AML-193 (cell line): ENCODE data around the gene PRUNE2.
A peak's percentile ranks its signal among the peaks of the same experiment; 100 is the strongest.

Experiments
- DNase-seq, 2 experiments: peaks; one replicate each; lab custom pipeline; 2025; lab: John Stamatoyannopoulos, UW

Gene PRUNE2

DNA sequence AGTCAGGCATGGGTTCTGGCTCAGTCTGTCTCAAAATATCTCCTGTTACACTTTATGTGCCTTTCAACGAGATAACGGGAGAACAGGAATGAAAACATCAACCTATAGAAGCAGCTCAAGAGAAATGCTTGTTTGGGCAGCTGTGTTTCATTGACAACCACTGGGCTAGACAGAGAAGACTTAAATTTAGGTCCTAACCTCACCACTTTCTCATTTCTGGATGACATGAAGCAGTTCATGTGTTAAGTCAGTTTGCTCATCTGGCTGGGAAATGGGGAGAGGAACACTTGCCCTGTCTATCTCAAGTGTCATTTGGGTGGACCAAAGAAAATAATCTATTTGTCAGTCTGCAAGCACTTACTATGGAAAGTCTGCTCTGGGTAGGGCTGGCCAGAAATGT lies 208.4 kb downstream of the PRUNE2 start:
- no peak for DNase-seq

GRCh38 chr9:76697081-76697480 lies 208.8 kb downstream of the PRUNE2 start:
- DNase-seq: no peak

GRCh38 chr9:76693912-76694311 lies 212.0 kb downstream of the PRUNE2 start:
- DNase-seq: no peak

DNA sequence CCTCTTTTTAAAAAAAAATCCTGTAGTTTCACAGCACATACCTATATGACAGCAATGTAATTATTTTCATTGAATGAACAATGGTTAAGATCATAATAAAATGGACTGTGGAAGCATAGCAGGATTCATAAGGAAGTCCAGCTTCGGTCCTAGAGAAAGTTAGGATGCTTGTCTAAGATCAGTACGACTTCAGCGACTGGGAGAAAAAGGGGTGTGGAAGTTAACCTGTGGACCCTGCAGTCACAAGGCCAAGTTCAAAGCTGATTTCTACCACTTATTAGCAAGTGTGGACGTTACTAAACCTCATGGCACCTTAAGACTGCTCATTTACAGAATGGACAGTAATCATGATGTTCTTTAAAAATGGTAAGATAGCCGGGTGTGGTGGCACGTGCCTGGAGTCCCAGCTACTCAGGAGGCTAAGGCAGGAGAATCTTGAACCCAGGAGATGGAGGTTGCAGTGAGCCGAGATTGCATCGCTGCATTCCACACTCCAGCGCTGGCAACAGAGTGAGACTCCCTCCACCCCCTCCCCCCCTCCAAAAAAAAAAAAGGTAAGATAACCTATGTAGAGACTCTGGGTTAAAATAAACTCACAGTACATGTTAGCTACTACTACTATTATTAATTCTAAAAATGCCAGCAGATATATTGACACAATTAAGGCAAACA lies 213.3 kb downstream of the PRUNE2 start:
- no peak for DNase-seq

- DNase-seq: peak; percentile 11
Observed at GRCh38 chr9:76691517-76692313, 214.2 kb downstream of the PRUNE2 start.

DNA sequence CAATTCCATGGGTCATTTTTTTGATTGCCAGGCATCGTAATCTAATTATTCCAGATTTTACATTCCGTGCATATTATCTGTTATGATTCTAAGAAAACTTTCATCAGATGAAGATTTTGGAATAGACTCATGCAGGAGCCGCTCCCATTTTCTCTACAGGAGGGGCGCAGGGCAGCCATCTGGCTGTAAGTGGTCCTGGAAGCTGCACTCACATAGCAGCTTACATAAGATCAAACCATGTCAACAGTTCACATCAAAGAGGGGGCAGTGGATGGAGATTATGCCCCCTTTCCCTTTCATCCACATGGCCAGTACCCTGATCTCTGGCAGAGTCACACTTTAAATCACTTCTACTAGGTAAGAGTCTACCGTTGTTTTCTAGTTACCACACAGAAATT lies 214.9 kb downstream of the PRUNE2 start:
- DNase-seq: no peak

GRCh38 chr9:76690246-76690972 lies 215.5 kb downstream of the PRUNE2 start:
- no peak for DNase-seq

GRCh38 chr9:76688471-76689238 lies 217.3 kb downstream of the PRUNE2 start:
- peak; percentile 25 to 30 for DNase-seq

- peak in 1 of 2 experiments; percentile 19 for DNase-seq
Observed at GRCh38 chr9:76687861-76688391, 218.0 kb downstream of the PRUNE2 start.

DNA sequence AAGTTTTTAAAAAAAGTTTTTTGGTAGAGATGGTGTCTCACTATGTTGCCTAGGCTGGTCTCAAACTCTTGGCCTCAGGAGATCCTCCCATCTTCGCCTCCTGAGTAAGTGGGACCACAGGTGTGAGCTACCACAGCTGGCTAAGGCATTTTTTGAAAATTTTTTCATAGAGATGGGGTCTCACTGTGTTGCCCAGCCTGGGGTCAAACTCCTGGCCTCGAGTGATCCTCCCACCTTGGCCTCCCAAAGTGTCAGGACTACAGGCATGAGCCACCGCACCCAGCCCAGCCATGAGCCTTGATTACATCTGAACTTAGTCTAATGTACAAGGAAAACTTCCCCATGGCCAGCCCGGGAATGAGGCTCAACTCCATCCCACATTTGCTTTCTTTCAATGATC lies 219.2 kb downstream of the PRUNE2 start:
- no peak for DNase-seq

DNA sequence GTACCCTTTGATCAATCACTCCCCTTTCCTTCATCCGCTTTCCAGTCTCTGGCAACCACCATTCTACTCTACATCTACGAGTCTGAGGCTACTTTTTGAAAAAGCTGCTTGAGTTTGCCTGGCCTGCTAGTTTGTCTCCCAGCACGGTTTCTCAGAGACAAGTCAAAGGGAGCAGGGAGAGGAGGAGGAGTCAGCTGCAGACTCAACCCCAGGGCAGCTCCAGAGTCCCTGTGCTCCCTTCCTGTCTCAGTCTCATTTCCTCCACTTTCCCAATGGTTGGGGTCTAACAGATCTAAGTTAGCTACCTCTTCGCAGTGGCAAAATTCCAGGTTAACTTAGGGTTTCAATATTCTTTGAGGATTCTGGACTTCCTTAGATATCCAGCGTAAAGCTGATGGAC lies 221.7 kb downstream of the PRUNE2 start:
- DNase-seq: no peak

DNA sequence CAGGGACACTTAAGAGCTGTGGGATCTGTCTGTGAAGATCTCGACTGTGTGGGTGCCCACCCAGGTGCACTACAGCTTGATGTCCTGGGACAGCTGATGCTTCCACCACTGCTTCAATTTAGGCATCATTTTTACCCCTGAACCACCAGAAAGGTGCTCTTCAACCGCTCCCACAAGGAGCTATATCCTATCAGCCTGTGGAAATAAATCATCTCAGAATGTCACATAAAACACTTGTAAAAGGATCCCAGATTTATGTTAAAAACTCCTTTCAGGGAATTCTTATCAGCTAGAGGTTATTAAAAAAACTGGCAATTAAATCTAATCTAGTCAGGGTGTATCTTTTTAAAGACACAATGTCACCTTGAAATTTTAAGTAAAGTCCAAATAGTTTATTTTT lies 224.4 kb downstream of the PRUNE2 start:
- no peak for DNase-seq

- no peak for DNase-seq
Observed at GRCh38 chr9:76680716-76681425, 225.0 kb downstream of the PRUNE2 start.

GRCh38 chr9:76677481-76678055 lies 228.3 kb downstream of the PRUNE2 start:
- DNase-seq: no peak

- no peak for DNase-seq
Observed at GRCh38 chr9:76676857-76677256, 229.1 kb downstream of the PRUNE2 start.

GRCh38 chr9:76667521-76667957 lies 238.4 kb downstream of the PRUNE2 start:
- no peak for DNase-seq

GRCh38 chr9:76665966-76666365 lies 239.9 kb downstream of the PRUNE2 start:
- DNase-seq: peak; percentile 13 to 19

DNA sequence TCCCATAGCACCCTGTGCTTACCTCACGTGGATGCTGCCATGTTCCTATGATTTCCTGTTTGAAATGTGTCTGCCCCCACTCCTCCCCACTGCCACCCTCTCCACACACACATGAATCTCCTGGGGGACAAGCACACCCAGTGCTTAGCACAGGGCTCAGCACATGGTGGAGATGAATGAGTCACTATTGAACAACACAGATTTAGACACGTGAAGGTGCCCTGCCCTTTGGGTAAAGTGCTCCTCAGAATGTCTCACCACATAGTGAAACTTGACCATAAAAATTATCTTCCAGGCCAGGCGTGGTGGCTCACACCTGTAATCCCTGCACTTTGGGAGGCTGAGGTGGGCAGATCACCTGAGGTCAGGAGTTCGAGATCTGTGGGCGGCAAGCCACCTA lies 240.5 kb downstream of the PRUNE2 start:
- DNase-seq: no peak

GRCh38 chr9:76664120-76664519 lies 241.8 kb downstream of the PRUNE2 start:
- no peak for DNase-seq

- DNase-seq: no peak
Observed at GRCh38 chr9:76662476-76663281, 243.2 kb downstream of the PRUNE2 start.
